K562 (cell line): Measurements from ENCODE around the gene TTC31. TPM values are rescaled to one million over a fixed set of nuclear protein-coding genes. Genes with fewer than 3 reads are reported as not detected.

Experiments
- CBFB ChIP-seq: sonication (generic); formaldehyde crosslinking; IDR thresholded peaks from 2 replicates; pipeline ENCODE4 v1.4.0; 2020; ENCODE audit warnings: mild to moderate bottlenecking, missing genetic modification reagents
- CGGBP1 ChIP-seq: fragments of 250-450 bp; sonication (Bioruptor Pico); IDR thresholded peaks from 2 replicates; pipeline ENCODE4 v1.9.0; 2021; ENCODE audit warnings: mild to moderate bottlenecking
- CHAMP1 ChIP-seq: fragments of 450-650 bp; IDR thresholded peaks from 2 replicates; pipeline ENCODE4 v1.6.1; 2016; ENCODE audit warnings: mild to moderate bottlenecking
- ERF ChIP-seq: fragments of 450-650 bp; formaldehyde crosslinking; IDR thresholded peaks from 2 replicates; pipeline ENCODE4 v1.4.0; 2020; ENCODE audit warnings: mild to moderate bottlenecking, mixed read lengths
- MTA3 ChIP-seq: fragments of 450-650 bp; formaldehyde crosslinking; IDR thresholded peaks from 2 replicates; pipeline ENCODE4 v1.6.1; 2017; ENCODE audit warnings: mild to moderate bottlenecking, borderline replicate concordance
- NBN ChIP-seq: fragments of 450-650 bp; IDR thresholded peaks from 2 replicates; pipeline ENCODE4 v1.6.1; 2016; ENCODE audit warnings: low read depth, mild to moderate bottlenecking
- PHF21A ChIP-seq: fragments of 450-650 bp; IDR thresholded peaks from 2 replicates; pipeline ENCODE4 v1.6.1; 2017; ENCODE audit warnings: low read depth, borderline replicate concordance
- RBBP5 ChIP-seq: fragments of 200-600 bp; sonication (generic); IDR thresholded peaks from 2 replicates; pipeline ENCODE4 v1.6.1; 2012; ENCODE audit warnings: borderline replicate concordance, mild to moderate bottlenecking, low read length, control low read depth, inconsistent platforms; ENCODE audit not compliant: insufficient read depth, poor library complexity, severe bottlenecking
- SRSF3 ChIP-seq: fragments of 200-400 bp; formaldehyde crosslinking; IDR thresholded peaks from 2 replicates; pipeline ENCODE4 v1.6.1; 2016; ENCODE audit warnings: mild to moderate bottlenecking, low read length, moderate library complexity; ENCODE audit not compliant: insufficient read depth
- TAL1 ChIP-seq: fragments of 450-650 bp; IDR thresholded peaks from 2 replicates; pipeline ENCODE4 v1.6.1; 2016; ENCODE audit warnings: mild to moderate bottlenecking
- U2AF1 ChIP-seq: fragments of 200-400 bp; formaldehyde crosslinking; optimal IDR thresholded peaks from 2 replicates; pipeline ENCODE3; 2017; ENCODE audit warnings: mild to moderate bottlenecking, low read depth, low read length, moderate library complexity
- UBTF ChIP-seq, 2 experiments: IDR thresholded peaks; 2 replicates each; pipeline ENCODE4 v1.6.1; 2012; ENCODE audit warnings: improper control_type of control experiment in 2 of 2, low read depth in 2 of 2, low read length in 2 of 2, borderline replicate concordance in 1 of 2
- ZFP36 ChIP-seq: fragments of 150-350 bp; IDR thresholded peaks from 2 replicates; pipeline ENCODE4 v1.6.1; 2018; ENCODE audit warnings: low read length, low read depth; ENCODE audit not compliant: partially characterized antibody
- ZNF232 ChIP-seq: sonication (generic); formaldehyde crosslinking; IDR thresholded peaks from 2 replicates; pipeline ENCODE4 v1.8.0; 2022; ENCODE audit warnings: mild to moderate bottlenecking, missing genetic modification reagents
- ZNF24 ChIP-seq: fragments of 450-650 bp; IDR thresholded peaks from 2 replicates; pipeline ENCODE4 v1.6.1; 2016
- ZNF311 ChIP-seq: fragments of 250-450 bp; sonication (Bioruptor Pico); IDR thresholded peaks from 2 replicates; pipeline ENCODE4 v1.4.0; 2020; ENCODE audit warnings: mild to moderate bottlenecking, moderate library complexity
- ZNF589 ChIP-seq: fragments of 200-800 bp; sonication (Bioruptor generic); IDR thresholded peaks from 2 replicates; pipeline ENCODE4 v1.6.1; 2016; ENCODE audit warnings: low read depth, missing genetic modification characterization, missing compliant biosample characterization
- polyA plus RNA-seq, 8 experiments: library from polyadenylated mRNA; depleted of rRNA in 4 of 8; stranded (reverse) in 5 of 8; unstranded in 3 of 8; fragments of >200 nt; fragmentation: Nextera tagmentation in 2 of 8; fragmentation: Illumina TruSeq in 1 of 8; extraction: Ambion mirVana in 2 of 8; extraction: Trizol in 1 of 8; gene quantifications; 2 replicates each; pipeline versions ENCODE4 v1.2.1 to v1.2.3, GENCODE V29; 2011 to 2014; ENCODE audit warnings: inconsistent platforms in 1 of 8, missing spikeins in 1 of 8
- total RNA-seq, 7 experiments: library from RNA; depleted of rRNA in 6 of 7; stranded (reverse); fragments of >200 nt in 6 of 7; fragmentation: Illumina TruSeq in 2 of 7; extraction: Trizol in 2 of 7; gene quantifications; 2 replicates each; pipeline versions ENCODE4 v1.2.1 to v1.2.3, GENCODE V29; 2011 to 2021; ENCODE audit warnings: low replicate concordance in 1 of 7
- TF ChIP-seq, protein P1 (sequence below): fragments of 450-650 bp; conservative IDR thresholded peaks from 2 replicates; pipeline ENCODE4 v1.6.1; 2016; ENCODE audit warnings: missing genetic modification characterization, low read depth, mild to moderate bottlenecking, control low read depth, missing compliant biosample characterization
- TF ChIP-seq, protein P2 (sequence below): fragments of 200-800 bp; sonication (Bioruptor generic); IDR thresholded peaks from 2 replicates; pipeline ENCODE4 v1.6.1; 2017; ENCODE audit warnings: missing genetic modification characterization, missing compliant biosample characterization

TTC31 gene
- total and polyA plus RNA-seq, 9 of the 15 experiments (the other 6 are each of a cell fraction or from before 2014, with no cell fraction given) = 4.7 to 30.5 (median 15.9) TPM

GRCh38 chr2:74482801-74483674, at the start of gene TTC31, which contains the start of gene CCDC142 (continued):
- peak in 1 of 2 experiments; percentile 45; a peak in 2 of 4 replicates for TF ChIP-seq UBTF (IDR thresholded peaks at IDR 0.05; ENCODE audit: borderline replicate concordance in 1 of 2, low read depth in 2 of 2, low read length in 2 of 2)
- no peak for TF ChIP-seq U2AF1
- no peak for TF ChIP-seq CHAMP1
- 0 out of 2 replicates have a peak, but pooled peaks have one; percentile 42 for TF ChIP-seq CBFB (CRISPR knock-in tag)
- TF ChIP-seq ZNF589 (CRISPR knock-in tag) = peak; percentile 58; the same call in 1 of the 2 replicates
- no peak for TF ChIP-seq ZFP36
- TF ChIP-seq ZNF24 = 0 out of 2 replicates have a peak, but pooled peaks have one; percentile 29
- no peak for TF ChIP-seq CGGBP1 (CRISPR knock-in tag)
- TF ChIP-seq, protein P1, sequence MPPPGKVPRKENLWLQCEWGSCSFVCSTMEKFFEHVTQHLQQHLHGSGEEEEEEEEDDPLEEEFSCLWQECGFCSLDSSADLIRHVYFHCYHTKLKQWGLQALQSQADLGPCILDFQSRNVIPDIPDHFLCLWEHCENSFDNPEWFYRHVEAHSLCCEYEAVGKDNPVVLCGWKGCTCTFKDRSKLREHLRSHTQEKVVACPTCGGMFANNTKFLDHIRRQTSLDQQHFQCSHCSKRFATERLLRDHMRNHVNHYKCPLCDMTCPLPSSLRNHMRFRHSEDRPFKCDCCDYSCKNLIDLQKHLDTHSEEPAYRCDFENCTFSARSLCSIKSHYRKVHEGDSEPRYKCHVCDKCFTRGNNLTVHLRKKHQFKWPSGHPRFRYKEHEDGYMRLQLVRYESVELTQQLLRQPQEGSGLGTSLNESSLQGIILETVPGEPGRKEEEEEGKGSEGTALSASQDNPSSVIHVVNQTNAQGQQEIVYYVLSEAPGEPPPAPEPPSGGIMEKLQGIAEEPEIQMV = no peak
- no peak for TF ChIP-seq SRSF3
- TF ChIP-seq TAL1 = no peak
- no peak for TF ChIP-seq ZNF311 (CRISPR knock-in tag)
- TF ChIP-seq MTA3 = peak; percentile 98
- peak; percentile 54 for TF ChIP-seq RBBP5
- TF ChIP-seq, protein P2, sequence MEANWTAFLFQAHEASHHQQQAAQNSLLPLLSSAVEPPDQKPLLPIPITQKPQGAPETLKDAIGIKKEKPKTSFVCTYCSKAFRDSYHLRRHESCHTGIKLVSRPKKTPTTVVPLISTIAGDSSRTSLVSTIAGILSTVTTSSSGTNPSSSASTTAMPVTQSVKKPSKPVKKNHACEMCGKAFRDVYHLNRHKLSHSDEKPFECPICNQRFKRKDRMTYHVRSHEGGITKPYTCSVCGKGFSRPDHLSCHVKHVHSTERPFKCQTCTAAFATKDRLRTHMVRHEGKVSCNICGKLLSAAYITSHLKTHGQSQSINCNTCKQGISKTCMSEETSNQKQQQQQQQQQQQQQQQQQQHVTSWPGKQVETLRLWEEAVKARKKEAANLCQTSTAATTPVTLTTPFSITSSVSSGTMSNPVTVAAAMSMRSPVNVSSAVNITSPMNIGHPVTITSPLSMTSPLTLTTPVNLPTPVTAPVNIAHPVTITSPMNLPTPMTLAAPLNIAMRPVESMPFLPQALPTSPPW = peak; percentile 78
- no peak for TF ChIP-seq ERF (CRISPR knock-in tag)
- no peak for TF ChIP-seq PHF21A
- TF ChIP-seq NBN = peak; percentile 59; the same call in 1 of the 2 replicates
- TF ChIP-seq ZNF232 = no peak
